Measurements from ENCODE around the gene HLA-DRB1. TPM values are rescaled to one million over a fixed set of nuclear protein-coding genes. Genes with fewer than 3 reads are reported as not detected.

Gene HLA-DRB1
- total and polyA plus RNA-seq, 8 donors = 4.1 to 111 (median 24.2) TPM

Small RNA genes lying within 50 kb of the gene (small RNA-seq; reads per million reads assigned to genes)
- 0 reads per million in 4 donors for gene RNU1-61P

Other genes starting within 250 kb of the HLA-DRB1 start
- gene TSBP1, start 217.9 kb downstream of the HLA-DRB1 start, total RNA-seq = not detected
- not detected for gene TSBP1, start 217.9 kb downstream of the HLA-DRB1 start, polyA plus RNA-seq
- gene BTNL2, start 182.7 kb downstream of the HLA-DRB1 start, total RNA-seq = not detected
- gene BTNL2, start 182.7 kb downstream of the HLA-DRB1 start, polyA plus RNA-seq = not detected
- gene HLA-DRA, start 150.0 kb downstream of the HLA-DRB1 start, total RNA-seq = 100 to 1,000 TPM in 2 of 5 donors, 10 to 100 TPM in 3; 25.8 to 252 (median 84.6) TPM
- gene HLA-DRA, start 150.0 kb downstream of the HLA-DRB1 start, polyA plus RNA-seq = 100 to 1,000 TPM in 1 of 3 donors, 10 to 100 TPM in 2; 89.7 to 219 (median 95.8) TPM
- 10 to 100 TPM in 2 of 5 donors, under 1 TPM in 1, not detected in 2; 0.43 to 39.1 (median 12.5) TPM for gene HLA-DRB5, start 59.6 kb downstream of the HLA-DRB1 start, total RNA-seq
- gene HLA-DRB5, start 59.6 kb downstream of the HLA-DRB1 start, polyA plus RNA-seq = 1 to 10 TPM in 1 of 3 donors, under 1 TPM in 1, not detected in 1; 0.37 to 3.6 TPM
- gene HLA-DQA1, start 47.6 kb upstream of the HLA-DRB1 start, total RNA-seq = 1 to 10 TPM in 2 of 5 donors, not detected in 3; 1.1 to 6.4 TPM
- 10 to 100 TPM in 2 of 3 donors, 1 to 10 TPM in 1; 5.0 to 16.2 (median 12.5) TPM for gene HLA-DQA1, start 47.6 kb upstream of the HLA-DRB1 start, polyA plus RNA-seq
- 10 to 100 TPM in 1 of 5 donors, 1 to 10 TPM in 2, not detected in 2; 2.0 to 16.8 (median 4.5) TPM for gene HLA-DQB1, start 76.8 kb upstream of the HLA-DRB1 start, total RNA-seq
- gene HLA-DQB1, start 76.8 kb upstream of the HLA-DRB1 start, polyA plus RNA-seq = 10 to 100 TPM; 26.0 to 94.5 (median 31.8) TPM
- 1 to 10 TPM in 1 of 5 donors, not detected in 4; 3.3 TPM for gene HLA-DQA2, start 151.5 kb upstream of the HLA-DRB1 start, total RNA-seq
- under 1 TPM in 1 of 3 donors, not detected in 2; 0.23 TPM for gene HLA-DQA2, start 151.5 kb upstream of the HLA-DRB1 start, polyA plus RNA-seq
- gene HLA-DQB2, start 173.7 kb upstream of the HLA-DRB1 start, total RNA-seq = 1 to 10 TPM in 2 of 5 donors, not detected in 3; 1.1 to 4.9 TPM
- gene HLA-DQB2, start 173.7 kb upstream of the HLA-DRB1 start, polyA plus RNA-seq = 1 to 10 TPM in 1 of 3 donors, not detected in 2; 1.6 TPM
- 10 to 100 TPM in 1 of 5 donors, 1 to 10 TPM in 2, not detected in 2; 1.3 to 62.9 (median 2.9) TPM for gene HLA-DOB, start 227.2 kb upstream of the HLA-DRB1 start, total RNA-seq
- gene HLA-DOB, start 227.2 kb upstream of the HLA-DRB1 start, polyA plus RNA-seq = 1 to 10 TPM in 2 of 3 donors, under 1 TPM in 1; 0.81 to 5.0 (median 1.2) TPM
- 100 to 1,000 TPM in 1 of 5 donors, 10 to 100 TPM in 3, 1 to 10 TPM in 1; 3.8 to 449 (median 12.2) TPM for gene TAP2, start 248.9 kb upstream of the HLA-DRB1 start, total RNA-seq
- 10 to 100 TPM in 1 of 3 donors, 1 to 10 TPM in 2; 1.2 to 24.6 (median 4.4) TPM for gene TAP2, start 248.9 kb upstream of the HLA-DRB1 start, polyA plus RNA-seq